Measurements from ENCODE around the gene CCR5AS.

- no peak for TF ChIP-seq CTCF (IDR thresholded peaks at IDR 0.05)
- TF ChIP-seq POLR2A (IDR thresholded peaks at IDR 0.05) = no peak
- no peak for TF ChIP-seq POLR2AphosphoS5 (IDR thresholded peaks at IDR 0.05; ENCODE audit: insufficient read depth in 1 of 2, low read depth in 1 of 2)
These were observed 26.2 kb downstream of the CCR5AS start for GRCh38 chr3:46380471-46381221.

Data from vagina (tissue), 2 donors.